Activated CD4-positive, alpha-beta T cell treated with anti-CD3 and anti-CD28 coated beads, Interleukin-2, amount 50 U/mL, for 48 hours (primary cell): ENCODE data around the gene ARL6IP4.

Experiments used
- DNase-seq, 2 experiments: peaks; one replicate each; pipeline ENCODE4 v3.0.0-alpha.2; 2020

The ARL6IP4 gene

DNA sequence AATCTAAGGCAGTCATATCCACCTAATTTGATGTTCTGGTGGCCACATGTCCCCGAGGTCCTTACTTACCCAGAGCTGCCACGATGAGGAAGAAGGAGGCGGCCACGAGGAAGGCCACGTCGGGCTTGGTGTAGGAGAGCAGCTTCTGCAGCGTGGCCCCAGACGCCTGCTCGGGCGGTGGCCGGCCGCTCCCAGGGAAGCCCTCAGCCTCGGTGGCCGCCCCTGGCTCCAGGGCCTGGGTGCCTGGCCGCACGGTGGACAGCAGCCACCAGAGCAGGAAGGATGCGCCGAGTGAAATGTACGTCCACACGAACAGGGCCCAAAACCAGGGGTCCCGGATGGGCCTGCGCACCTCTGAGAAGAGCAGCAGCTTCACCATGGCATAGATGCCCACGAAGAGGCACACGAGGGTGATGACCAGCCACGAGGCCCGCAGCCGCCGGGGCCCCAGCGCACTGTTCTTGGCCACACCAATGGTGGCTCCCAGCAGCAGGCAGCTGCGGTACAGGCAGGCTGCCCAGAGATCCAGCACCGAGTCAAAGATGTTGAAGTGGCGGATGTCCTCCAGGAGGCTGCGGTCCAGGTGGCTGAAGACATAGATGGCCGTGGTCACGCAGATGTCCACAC, 20.8 kb upstream of the ARL6IP4 start:
- no peak for DNase-seq

DNA sequence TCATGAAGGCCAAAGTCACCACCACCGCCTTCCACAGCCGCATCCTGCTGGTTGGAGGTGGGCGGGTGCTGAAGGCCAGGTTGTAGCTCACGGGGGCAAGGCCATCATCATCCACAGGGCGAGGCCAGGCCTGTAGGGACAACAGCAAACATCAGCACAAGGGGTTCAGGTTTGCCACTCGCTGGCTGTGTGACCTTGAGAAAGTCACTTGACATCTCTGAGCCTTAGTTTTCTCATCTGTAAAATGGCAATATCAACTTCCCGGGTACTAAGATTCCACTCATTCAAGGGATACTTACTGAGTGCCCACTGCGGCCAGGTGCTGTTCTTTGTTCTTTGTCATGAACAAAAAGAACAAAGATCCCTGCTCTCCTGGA, 20.3 kb upstream of the ARL6IP4 start:
- DNase-seq, result no peak

- no peak for DNase-seq
Measured at GRCh38 chr12:122961531-122962329, 18.8 kb upstream of the ARL6IP4 start.

GRCh38 chr12:122963941-122964265, 16.6 kb upstream of the ARL6IP4 start:
- no peak for DNase-seq

DNA sequence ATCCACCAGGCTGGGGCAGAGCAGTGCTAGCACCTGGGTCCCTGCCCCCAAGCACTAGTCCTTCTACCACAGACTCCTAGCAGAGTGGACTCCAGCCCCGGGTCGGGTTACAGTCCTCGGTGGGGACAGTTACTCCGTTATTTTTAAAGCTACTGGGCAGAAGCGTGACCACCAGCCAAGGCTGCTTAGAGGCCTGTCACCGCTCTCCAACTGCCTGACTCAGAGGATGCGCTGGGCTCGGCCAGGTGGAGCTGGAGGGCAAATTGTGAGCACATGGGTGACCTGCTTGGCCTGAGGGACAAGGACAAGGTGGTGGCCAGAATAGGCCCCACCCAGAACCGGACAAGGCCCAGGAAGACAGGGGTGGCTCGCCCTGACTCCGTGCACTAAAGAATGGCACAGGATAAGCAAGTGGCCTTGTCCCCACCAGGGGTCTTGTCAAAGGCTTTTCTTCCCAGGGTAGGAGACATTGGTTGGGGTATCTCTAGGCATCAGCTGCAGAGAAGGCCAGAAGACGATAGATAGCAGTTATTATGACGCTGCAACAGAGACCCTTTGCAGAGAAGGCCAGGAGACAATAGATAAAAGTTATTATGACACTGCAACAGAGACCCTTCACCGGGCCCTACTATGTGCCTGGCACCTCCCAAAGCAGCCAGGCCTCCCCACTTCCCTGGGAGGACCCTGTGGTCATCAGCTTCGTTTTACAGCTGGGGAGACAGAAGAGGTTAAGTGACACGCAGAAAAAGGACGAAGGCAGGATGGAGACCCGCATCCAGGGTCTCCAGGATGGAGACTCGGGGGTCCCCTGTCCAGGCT, 15.8 kb upstream of the ARL6IP4 start:
- DNase-seq, result no peak

DNA sequence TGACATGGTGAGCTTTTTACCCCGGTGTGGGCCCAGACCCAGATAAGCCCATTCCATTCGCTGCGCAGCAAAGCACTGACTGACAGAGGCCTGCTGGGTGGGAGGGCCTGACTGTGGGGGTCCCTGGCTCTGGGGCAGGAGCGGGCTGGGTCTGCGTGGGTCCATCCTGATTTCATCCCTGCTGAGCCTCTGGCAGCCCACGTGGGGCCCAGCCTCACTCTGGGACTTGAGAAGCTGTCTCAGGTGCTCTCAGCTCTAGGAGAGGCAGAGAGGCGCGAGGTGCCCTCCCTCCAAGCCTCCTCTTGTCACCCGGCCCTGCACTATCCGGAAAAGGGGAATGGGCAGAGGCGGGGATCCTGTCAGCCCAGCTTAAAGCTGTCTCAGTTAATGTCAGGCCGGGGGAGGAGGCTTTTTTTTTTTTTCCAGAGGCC, 15.1 kb upstream of the ARL6IP4 start:
- no peak for DNase-seq

GRCh38 chr12:122965851-122966742, 14.4 kb upstream of the ARL6IP4 start, which contains the start of gene ABCB9:
Gene ABCB9 (minus strand): TSS chr12:122966463. CDS start chr12:122960235, 6,228 bp downstream.
- DNase-seq, result peak; percentile 96 to 98

- DNase-seq, result no peak
Measured at GRCh38 chr12:122966743-122967550, 13.5 kb upstream of the ARL6IP4 start.

DNA sequence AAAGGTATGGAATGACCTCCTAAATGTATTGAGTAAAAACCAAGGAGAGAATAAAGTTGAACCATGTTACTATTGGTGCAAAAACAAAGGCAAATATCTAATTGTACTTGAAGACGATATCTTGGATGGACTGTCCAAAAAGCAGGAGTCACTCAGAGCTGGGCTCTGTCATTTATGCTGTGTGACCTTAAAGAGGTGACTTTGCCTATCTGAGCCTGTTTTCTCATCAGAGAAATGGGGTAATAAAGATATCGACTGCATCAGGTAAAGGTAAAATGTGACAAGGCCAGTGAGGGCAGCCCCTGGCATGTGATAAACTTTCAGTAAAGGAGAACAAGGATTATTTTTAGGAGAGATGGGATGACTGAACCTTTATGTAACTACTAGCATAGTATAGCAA, 12.4 kb upstream of the ARL6IP4 start:
- no peak for DNase-seq

DNA sequence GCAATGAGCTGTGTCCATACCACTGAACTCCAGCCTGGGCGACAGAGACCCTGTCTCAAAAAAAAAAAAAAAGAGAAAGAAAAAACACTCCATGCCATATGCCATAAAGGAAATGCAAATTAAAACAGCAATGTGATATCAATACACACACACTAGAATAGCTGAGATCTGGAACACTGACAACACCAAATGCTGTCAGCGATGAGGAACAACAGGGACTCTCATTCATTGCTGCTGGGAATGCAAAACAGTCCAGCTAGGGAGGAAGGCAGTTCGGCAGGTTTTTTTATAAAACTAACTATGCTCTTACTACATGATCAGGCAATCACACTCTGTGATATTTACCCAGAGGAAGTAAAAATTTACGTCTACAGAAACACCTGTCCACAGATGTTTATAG, 10.8 kb upstream of the ARL6IP4 start:
- DNase-seq, result no peak

DNA sequence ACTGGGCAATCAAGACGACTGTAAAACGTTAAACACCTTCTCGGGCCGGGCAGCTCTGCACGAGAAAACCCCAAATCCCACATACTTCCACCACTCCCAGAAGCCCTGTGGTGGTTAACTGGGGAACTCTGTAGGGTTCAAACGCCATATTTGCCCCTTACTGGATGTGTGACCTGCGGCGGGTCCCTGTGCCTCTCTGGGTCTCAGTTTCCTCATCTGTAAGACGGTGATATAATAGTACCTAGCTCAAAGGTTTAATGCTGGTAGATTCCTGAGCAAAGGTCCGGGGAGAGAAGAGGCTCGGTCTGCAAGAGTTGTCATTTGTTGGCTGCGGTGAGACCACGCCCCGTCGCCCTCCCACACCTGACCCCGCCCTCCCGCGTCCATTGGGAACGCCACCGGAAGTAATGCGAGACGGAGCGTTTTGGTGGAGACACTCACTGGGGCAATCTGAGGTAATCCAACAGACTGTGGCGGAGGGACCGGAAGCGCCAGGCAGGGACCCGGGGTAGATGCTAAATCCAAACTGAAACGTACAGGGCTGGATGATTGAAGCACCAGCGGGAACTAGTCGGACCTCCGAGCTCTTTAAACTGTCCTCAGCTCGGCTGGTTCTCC, 6.1 kb upstream of the ARL6IP4 start:
- peak; percentile 99 to 100 for DNase-seq

GRCh38 chr12:122974892-122975789, 5.3 kb upstream of the ARL6IP4 start, which contains the start of gene OGFOD2:
Gene OGFOD2 (plus strand): TSS chr12:122975244. CDS start chr12:122975252, 8 bp downstream.
- peak; percentile 93 to 95 for DNase-seq

GRCh38 chr12:122975790-122976647, 4.5 kb upstream of the ARL6IP4 start:
- no peak for DNase-seq

DNA sequence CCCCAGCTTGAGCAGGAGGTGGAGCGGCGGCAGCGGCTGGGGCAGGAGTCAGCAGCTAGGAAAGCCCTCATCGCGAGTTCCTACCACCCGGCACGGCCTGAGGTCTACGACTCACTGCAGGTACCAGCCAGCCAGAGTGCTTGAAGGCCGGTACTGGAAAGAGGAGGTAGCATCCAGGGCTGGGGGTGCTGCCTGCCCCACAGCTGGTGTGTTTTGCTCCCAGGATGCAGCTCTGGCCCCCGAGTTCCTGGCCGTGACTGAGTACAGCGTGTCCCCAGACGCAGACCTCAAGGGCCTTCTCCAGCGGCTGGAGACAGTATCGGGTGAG, 3.9 kb upstream of the ARL6IP4 start:
- DNase-seq, result no peak

- DNase-seq, result no peak
Measured at GRCh38 chr12:122977153-122977552, 3.3 kb upstream of the ARL6IP4 start.

- no peak for DNase-seq
Measured at GRCh38 chr12:122977655-122978392, 2.7 kb upstream of the ARL6IP4 start.

DNA sequence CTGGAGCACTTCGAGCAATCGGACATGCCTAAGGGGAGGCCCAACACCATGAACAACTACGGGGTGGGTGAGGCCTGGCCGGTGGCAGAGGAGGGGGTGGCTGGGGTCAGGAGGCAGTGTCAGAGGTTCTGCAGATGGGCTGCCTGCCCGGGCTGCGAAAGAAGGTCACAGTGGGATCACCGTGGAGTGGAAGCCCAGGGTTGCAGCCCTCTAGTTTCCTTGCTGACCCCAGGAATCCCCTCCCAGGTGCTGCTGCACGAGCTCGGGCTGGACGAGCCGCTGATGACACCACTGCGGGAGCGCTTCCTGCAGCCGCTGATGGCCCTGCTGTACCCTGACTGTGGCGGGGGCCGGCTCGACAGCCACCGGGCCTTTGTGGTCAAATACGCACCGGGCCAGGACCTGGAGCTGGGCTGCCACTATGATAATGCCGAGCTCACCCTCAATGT, 1.9 kb upstream of the ARL6IP4 start:
- DNase-seq, result no peak
